Gastroesophageal sphincter (tissue), 3 donors: ENCODE measurements around the gene CD74.

Experiments
- CTCF ChIP-seq, 4 experiments: fragments of 200-600 bp in 2 of 4; fragments of 450-650 bp in 2 of 4; sonication (generic) in 1 of 4; IDR thresholded peaks; one replicate each; pipeline ENCODE4 v1.5.1; 2017 to 2019; ENCODE audit warnings: antibody characterized with exemption in 4 of 4, mild to moderate bottlenecking in 2 of 4, moderate library complexity in 2 of 4
- EP300 ChIP-seq: sonication (generic); formaldehyde crosslinking; IDR thresholded peaks from one replicate; pipeline ENCODE4 v1.6.1; 2017; ENCODE audit warnings: antibody characterized with exemption, mild to moderate bottlenecking
- POLR2A ChIP-seq, 2 donors: fragments of 450-650 bp; IDR thresholded peaks; one replicate each; pipeline ENCODE4 v1.6.1; 2017; ENCODE audit warnings: antibody characterized with exemption in 2 of 2, mild to moderate bottlenecking in 2 of 2, moderate library complexity in 1 of 2
- POLR2AphosphoS5 ChIP-seq: sonication (generic); formaldehyde crosslinking; IDR thresholded peaks from one replicate; pipeline ENCODE4 v1.6.1; 2017; ENCODE audit warnings: antibody characterized with exemption

GRCh38 chr5:150394131-150394530 lies 18.6 kb downstream of the CD74 start:
- TF ChIP-seq CTCF (IDR thresholded peaks at IDR 0.05): no peak
- TF ChIP-seq POLR2A (IDR thresholded peaks at IDR 0.05): no peak
- no peak for TF ChIP-seq EP300
- TF ChIP-seq POLR2AphosphoS5: no peak
